Left lobe of liver (tissue), 2 donors: Measurements from ENCODE around the gene PDGFB. TPM values are rescaled to one million over a fixed set of nuclear protein-coding genes. Genes with fewer than 3 reads are reported as not detected.

ENCODE experiments used
- ATAC-seq: fragments of 200-7000 bp; cut with Tn5 transposase; one replicate; pipeline ENCODE4 v1.9.1; 2020; ENCODE audit warnings: mild to moderate bottlenecking, moderate library complexity
- DNase-seq: peaks from one replicate; pipeline ENCODE4 v3.0.0-alpha.2; 2020; ENCODE audit warnings: low spot score
- total RNA-seq: library from RNA; stranded (reverse); gene quantifications from one replicate; pipeline ENCODE4 v1.2.1, GENCODE V29; 2021
- donor health status: DM: no; HTN: no; CAD: no; lungs with moderate emphysema.
- donor health status: DM: no; HTN: yes; CAD: no.

The PDGFB gene
- total RNA-seq, 1 donor from 2014 or later: 0.43 TPM

GRCh38 chr22:39240831-39241793 is 3.7 kb downstream of the PDGFB start:
- peak; percentile 2 for ATAC-seq
- peak; percentile 58 for DNase-seq

GRCh38 chr22:39239561-39240423 is 5.0 kb downstream of the PDGFB start:
- ATAC-seq (peak; percentile 74), DNase-seq (peak; percentile 79)

- DNase-seq (no peak), ATAC-seq (no peak)
Observed at GRCh38 chr22:39238966-39239505, 5.7 kb downstream of the PDGFB start.

- DNase-seq (no peak), ATAC-seq (no peak)
Observed at GRCh38 chr22:39238561-39238960, 6.2 kb downstream of the PDGFB start.

- no peak for ATAC-seq
- no peak for DNase-seq
Observed at GRCh38 chr22:39238101-39238466, 6.7 kb downstream of the PDGFB start.

GRCh38 chr22:39237318-39238100 is 7.3 kb downstream of the PDGFB start:
- DNase-seq (no peak), ATAC-seq (no peak)

- ATAC-seq (no peak), DNase-seq (no peak)
Observed at GRCh38 chr22:39236321-39237317, 8.2 kb downstream of the PDGFB start.

GRCh38 chr22:39234867-39235687 is 9.7 kb downstream of the PDGFB start:
- DNase-seq: peak; percentile 69

GRCh38 chr22:39234472-39234787 is 10.4 kb downstream of the PDGFB start:
- ATAC-seq (peak; percentile 49), DNase-seq (no peak)

More at GRCh38 chr22:39234867-39235687, 9.7 kb downstream of the PDGFB start:
- peak; percentile 55 for ATAC-seq

- ATAC-seq (no peak), DNase-seq (no peak)
Observed at GRCh38 chr22:39233710-39234471, 10.9 kb downstream of the PDGFB start.

- ATAC-seq (no peak), DNase-seq (no peak)
Observed at GRCh38 chr22:39232806-39233709, 11.7 kb downstream of the PDGFB start.

GRCh38 chr22:39232246-39232645 is 12.5 kb downstream of the PDGFB start:
- ATAC-seq: no peak
- DNase-seq: no peak

GRCh38 chr22:39231197-39231950 is 13.4 kb downstream of the PDGFB start:
- DNase-seq: no peak
- ATAC-seq: no peak

GRCh38 chr22:39230261-39231196 is 14.3 kb downstream of the PDGFB start:
- ATAC-seq (peak; percentile 14), DNase-seq (no peak)

- ATAC-seq: no peak
- DNase-seq: no peak
Observed at GRCh38 chr22:39229688-39230260, 15.0 kb downstream of the PDGFB start.
